H1 (cell line): Measurements from ENCODE around the gene LIF. TPM values are rescaled to one million over a fixed set of nuclear protein-coding genes. Genes with fewer than 3 reads are reported as not detected.

Experiments used
- CTCF ChIA-PET: fragments of 300-600 bp; sonication (Branson Sonifier 250); formaldehyde crosslinking; loops from one replicate; lab custom pipeline; 2021; ENCODE audit not compliant: partially characterized antibody; lab: Charles Lee
- POLR2A ChIA-PET: fragments of 300-600 bp; sonication (Branson Sonifier 250); formaldehyde crosslinking; loops from one replicate; lab custom pipeline; 2021; ENCODE audit warnings: inconsistent platforms; ENCODE audit not compliant: partially characterized antibody; lab: Charles Lee
- DNase-seq, 2 experiments: peaks; one replicate each; pipeline versions ENCODE4 v3.0.0 to v3.0.0-alpha.2; 2010 to 2022; ENCODE audit warnings: low spot score in 2 of 2, low read depth in 1 of 2, mixed read lengths in 1 of 2
- FAIRE-seq: peaks from 2 replicates; lab custom pipeline; 2011; peaks lifted over from hg19 to GRCh38; lab: Jason Lieb, UNC
- H2AFZ ChIP-seq: 2 replicates; pipeline ENCODE4 v1.8.1; 2012; ENCODE audit warnings: low read length, inconsistent platforms
- H2AK5ac ChIP-seq: 2 replicates; pipeline ENCODE4 v1.6.1; 2013; ENCODE audit warnings: low read depth, low read length
- H2BK120ac ChIP-seq: replicated peaks from 2 replicates; pipeline ENCODE3; 2013; ENCODE audit warnings: low read depth, low read length, inconsistent platforms
- H2BK12ac ChIP-seq: 2 replicates; pipeline ENCODE4 v1.6.1; 2013; ENCODE audit warnings: low read depth, low read length
- H2BK15ac ChIP-seq: 2 replicates; pipeline ENCODE4 v1.6.1; 2013; ENCODE audit warnings: low read length
- H2BK20ac ChIP-seq: 2 replicates; pipeline ENCODE4 v1.6.1; 2013; ENCODE audit warnings: low read length
- H2BK5ac ChIP-seq: 2 replicates; pipeline ENCODE4 v1.6.1; 2013; ENCODE audit warnings: low read depth, low read length
- H3K14ac ChIP-seq: 2 replicates; pipeline ENCODE4 v1.6.1; 2013; ENCODE audit warnings: inconsistent platforms; ENCODE audit not compliant: insufficient read length
- H3K18ac ChIP-seq: 2 replicates; pipeline ENCODE4 v1.6.1; 2013; ENCODE audit warnings: low read length; ENCODE audit errors: extremely low read depth
- H3K23ac ChIP-seq: 2 replicates; pipeline ENCODE4 v1.6.1; 2013; ENCODE audit warnings: inconsistent platforms; ENCODE audit not compliant: insufficient read length
- H3K23me2 ChIP-seq: 2 replicates; pipeline ENCODE4 v1.6.1; 2013; ENCODE audit warnings: low read depth, low read length
- H3K27ac ChIP-seq: 2 replicates; pipeline ENCODE4 v1.6.1; 2011; ENCODE audit warnings: low read depth, low read length, inconsistent platforms
- H3K27me3 ChIP-seq, 4 experiments: replicated peaks in 1 of 4; 1 replicate in 1 of 4; 2 replicates in 3 of 4; pipeline versions ENCODE4 v1.6.1 to v1.8.1; 2011 to 2013; ENCODE audit warnings: low read length in 3 of 4, mild to moderate bottlenecking in 3 of 4, inconsistent platforms in 2 of 4, mixed read lengths in 2 of 4, moderate library complexity in 1 of 4; ENCODE audit not compliant: control insufficient read depth in 3 of 4, insufficient read depth in 3 of 4; ENCODE audit errors: extremely low read depth in 1 of 4
- H3K36me3 ChIP-seq, 4 experiments: 2 replicates each; pipeline versions ENCODE4 v1.6.1 to v1.8.1; 2011 to 2013; ENCODE audit warnings: mild to moderate bottlenecking in 4 of 4, low read length in 3 of 4, moderate library complexity in 2 of 4, control low read depth in 1 of 4, inconsistent platforms in 1 of 4; ENCODE audit not compliant: insufficient read depth in 4 of 4, control insufficient read depth in 2 of 4
- H3K4ac ChIP-seq: replicated peaks from 2 replicates; pipeline ENCODE3; 2013; ENCODE audit warnings: low read length, low read depth, mixed read lengths, inconsistent platforms; ENCODE audit not compliant: insufficient read length
- H3K4me1 ChIP-seq, 4 experiments: replicated peaks in 1 of 4; 1 replicate in 1 of 4; 2 replicates in 3 of 4; pipeline versions ENCODE4 v1.6.1 to v1.8.1; 2011 to 2013; ENCODE audit warnings: low read length in 3 of 4, inconsistent platforms in 2 of 4, mixed read lengths in 1 of 4; ENCODE audit not compliant: insufficient read depth in 4 of 4, control insufficient read depth in 3 of 4
- H3K4me2 ChIP-seq, 2 experiments: 2 replicates each; pipeline versions ENCODE4 v1.6.1 to v1.8.1; 2011 to 2013; ENCODE audit warnings: low read depth in 2 of 2, low read length in 2 of 2, control low read depth in 1 of 2, inconsistent platforms in 1 of 2, mild to moderate bottlenecking in 1 of 2; ENCODE audit not compliant: insufficient read depth in 1 of 2
- H3K4me3 ChIP-seq, 4 experiments: fragments of 200-600, 300-600 bp in 1 of 4; sonication (generic), shearing (Covaris generic), sonication (Bioruptor Twin) in 1 of 4; 2 replicates each; pipeline versions ENCODE4 v1.5.1 to v1.8.1; 2011 to 2016; ENCODE audit warnings: low read length in 4 of 4, low read depth in 3 of 4, control low read depth in 2 of 4, inconsistent platforms in 2 of 4, mild to moderate bottlenecking in 2 of 4, mixed read lengths in 1 of 4, moderate library complexity in 1 of 4; ENCODE audit not compliant: insufficient read depth in 2 of 4; ENCODE audit errors: extremely low read depth in 1 of 4
- H3K56ac ChIP-seq: replicated peaks from 2 replicates; pipeline ENCODE3; 2013; ENCODE audit warnings: low read depth, mild to moderate bottlenecking, mixed read lengths, low read length, inconsistent platforms; ENCODE audit not compliant: insufficient read length
- H3K79me1 ChIP-seq: 2 replicates; pipeline ENCODE4 v1.6.1; 2013; ENCODE audit warnings: low read depth, low read length, control low read depth
- H3K79me2 ChIP-seq, 2 experiments: 2 replicates each; pipeline versions ENCODE4 v1.6.1 to v1.8.1; 2012 to 2013; ENCODE audit warnings: low read length in 2 of 2, mild to moderate bottlenecking in 2 of 2, inconsistent platforms in 1 of 2; ENCODE audit not compliant: insufficient read depth in 2 of 2, control insufficient read depth in 1 of 2
- H3K9ac ChIP-seq, 4 experiments: replicated peaks in 1 of 4; 1 replicate in 1 of 4; 2 replicates in 3 of 4; pipeline versions ENCODE4 v1.6.1 to v1.8.1; 2011 to 2013; ENCODE audit warnings: low read depth in 3 of 4, low read length in 3 of 4, control low read depth in 2 of 4, mild to moderate bottlenecking in 2 of 4, moderate library complexity in 2 of 4, inconsistent platforms in 1 of 4; ENCODE audit errors: extremely low read depth in 1 of 4
- H3K9me3 ChIP-seq, 2 experiments: 2 replicates each; pipeline versions ENCODE4 v1.6.1 to v1.8.1; 2012 to 2013; ENCODE audit warnings: mild to moderate bottlenecking in 2 of 2, moderate library complexity in 2 of 2, control low read depth in 1 of 2, inconsistent platforms in 1 of 2, low read depth in 1 of 2, low read length in 1 of 2, mixed read lengths in 1 of 2; ENCODE audit not compliant: insufficient read depth in 2 of 2
- H4K20me1 ChIP-seq, 2 experiments: replicated peaks in 1 of 2; 2 replicates each; pipeline versions ENCODE3 to v1.8.1; 2011 to 2013; ENCODE audit warnings: inconsistent platforms in 2 of 2, low read length in 2 of 2, mild to moderate bottlenecking in 1 of 2; ENCODE audit not compliant: insufficient read depth in 2 of 2, control insufficient read depth in 1 of 2
- H4K5ac ChIP-seq: 2 replicates; pipeline ENCODE4 v1.6.1; 2013; ENCODE audit warnings: low read length, low read depth, mixed read lengths, inconsistent platforms; ENCODE audit not compliant: insufficient read length
- H4K8ac ChIP-seq: 2 replicates; pipeline ENCODE4 v1.8.0; 2013; ENCODE audit warnings: mild to moderate bottlenecking, moderate library complexity, low read length, inconsistent platforms; ENCODE audit not compliant: insufficient read depth; ENCODE audit errors: extremely low read depth
- H4K91ac ChIP-seq: replicated peaks from 2 replicates; pipeline ENCODE3; 2013; ENCODE audit warnings: low read length, mixed read lengths, inconsistent platforms; ENCODE audit not compliant: insufficient read length
- BCL11A ChIP-seq, 2 experiments: IDR thresholded peaks; one replicate each; pipeline ENCODE4 v1.6.1; 2011; ENCODE audit warnings: low read depth in 2 of 2, low read length in 2 of 2, mild to moderate bottlenecking in 2 of 2
- EP300 ChIP-seq, 2 experiments: IDR thresholded peaks; 1 replicate in 1 of 2; 2 replicates in 1 of 2; pipeline ENCODE4 v1.6.1; 2011 to 2012; ENCODE audit warnings: low read depth in 2 of 2, low read length in 2 of 2, mild to moderate bottlenecking in 2 of 2, borderline replicate concordance in 1 of 2, inconsistent platforms in 1 of 2, moderate library complexity in 1 of 2
- FOSL1 ChIP-seq: IDR thresholded peaks from 2 replicates; pipeline ENCODE4 v1.6.1; 2011; ENCODE audit warnings: mild to moderate bottlenecking, low read depth, low read length, moderate library complexity; ENCODE audit not compliant: insufficient read depth
- NANOG ChIP-seq: IDR thresholded peaks from 2 replicates; pipeline ENCODE4 v1.6.1; 2011; ENCODE audit warnings: low read length, low read depth, mild to moderate bottlenecking, inconsistent platforms; ENCODE audit not compliant: insufficient read depth, poor library complexity, severe bottlenecking
- RAD21 ChIP-seq, 2 experiments: IDR thresholded peaks in 1 of 2; conservative IDR thresholded peaks in 1 of 2; 2 replicates each; pipeline ENCODE4 v1.6.1; 2011; ENCODE audit warnings: low read depth in 2 of 2, low read length in 2 of 2, improper control_type of control experiment in 1 of 2, inconsistent platforms in 1 of 2, mild to moderate bottlenecking in 1 of 2, moderate library complexity in 1 of 2
- RBBP5 ChIP-seq: IDR thresholded peaks from 2 replicates; pipeline ENCODE4 v1.7.1; 2012; ENCODE audit warnings: low read depth, mild to moderate bottlenecking, inconsistent platforms, low read length, moderate library complexity, borderline replicate concordance
- SIRT6 ChIP-seq: IDR thresholded peaks from one replicate; pipeline ENCODE4 v1.7.1; 2012; ENCODE audit warnings: low read length, inconsistent platforms
- SP2 ChIP-seq: IDR thresholded peaks from 2 replicates; pipeline ENCODE4 v1.6.1; 2012; ENCODE audit warnings: mild to moderate bottlenecking, low read length, inconsistent platforms
- SRF ChIP-seq: IDR thresholded peaks from 2 replicates; pipeline ENCODE4 v1.6.1; 2011; ENCODE audit warnings: mild to moderate bottlenecking, low read depth, low read length, moderate library complexity
- TCF12 ChIP-seq: IDR thresholded peaks from 2 replicates; pipeline ENCODE4 v1.6.1; 2011; ENCODE audit warnings: low read depth, mild to moderate bottlenecking, low read length
- WGBS, 2 experiments: shearing (Covaris generic) in 1 of 2; methylation state at CpG; one replicate each; pipeline versions ENCODE4 v1.1.6 to v1.1.7; 2013 to 2015; ENCODE audit warnings: low lambda C conversion rate in 2 of 2, mixed read lengths in 2 of 2, inconsistent platforms in 1 of 2, low coverage in 1 of 2, missing lambda C conversion rate in 1 of 2; ENCODE audit not compliant: insufficient replicate concordance in 2 of 2, insufficient coverage in 1 of 2, insufficient read length in 1 of 2; ENCODE audit errors: extremely low coverage in 1 of 2, missing lambda C conversion rate in 1 of 2; 5-methylcytosine and 5-hydroxymethylcytosine counted together
- polyA plus RNA-seq, 7 experiments: library from polyadenylated mRNA; depleted of rRNA in 3 of 7; stranded (reverse) in 5 of 7; unstranded in 2 of 7; fragments of >200 nt in 5 of 7; fragments of 200-250 nt in 2 of 7; gene quantifications; 1 replicate in 5 of 7; 2 replicates in 1 of 7; 4 replicates in 1 of 7; pipeline versions ENCODE4 v1.2.1 to v1.2.3, GENCODE V29; 2011 to 2013; ENCODE audit warnings: missing spikeins in 2 of 7, mixed read lengths in 2 of 7
- total RNA-seq: library from RNA; stranded (reverse); fragmentation: NEBNext Ultra II Directional; extraction: Animal tissue kit (Norgen Biotek cat#: 25700); gene quantifications from 2 replicates; pipeline ENCODE4 v1.2.1, GENCODE V29; 2021

Gene LIF
- total and polyA plus RNA-seq, 2 of the 8 experiments (the other 6 are each of a cell fraction or from before 2014, with no cell fraction given): 3.3 to 3.5 TPM

DNA sequence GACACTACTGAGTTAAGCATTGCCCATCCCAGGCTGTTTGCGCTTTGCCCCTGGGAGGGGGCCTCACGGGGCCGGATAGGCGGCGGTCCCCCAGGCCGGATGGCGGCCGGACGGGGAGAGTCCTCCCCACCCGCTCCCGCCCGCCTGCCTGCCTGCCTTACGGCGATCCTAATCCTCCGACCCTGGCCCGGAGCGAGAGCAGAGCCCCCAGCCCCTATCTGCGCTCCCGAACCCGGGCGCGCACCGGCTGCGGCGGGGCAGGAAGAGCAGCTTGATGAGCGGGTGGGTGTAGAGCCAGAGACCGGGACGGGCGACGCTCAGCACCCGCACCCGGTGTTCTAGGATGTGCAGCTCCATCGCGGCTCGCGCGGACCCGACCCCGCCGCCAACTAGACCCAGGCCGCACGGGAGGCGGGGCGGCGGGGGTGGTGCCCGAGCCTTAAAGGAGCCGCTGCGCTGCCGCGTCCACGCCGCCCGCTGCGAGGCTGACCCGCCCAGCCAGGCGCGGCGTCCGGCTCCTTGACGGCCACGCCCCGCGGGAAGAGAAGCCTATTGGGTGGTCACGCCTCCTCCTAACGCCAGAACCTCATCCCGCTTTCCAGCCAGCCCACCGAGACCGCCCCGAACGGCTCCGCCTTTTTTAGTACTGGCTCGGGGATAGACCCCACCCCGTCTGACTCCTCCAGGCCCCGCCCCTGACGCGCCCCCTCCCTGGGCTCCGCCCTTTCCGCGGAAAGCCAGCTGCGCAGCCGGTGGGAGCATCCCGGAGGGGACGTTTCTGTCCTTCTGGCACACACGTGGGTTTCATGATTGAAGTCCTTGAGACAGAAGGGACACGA, 42.8 kb upstream of the LIF start, which contains the start of gene CASTOR1:
Gene CASTOR1, minus strand, starts transcription at position 365 of the 839 bp plus-strand sequence. Its CDS starts 8 bp downstream, at position 357.
- no peak within 1 kb of the TSS for H3K27ac ChIP-seq
- H2BK120ac ChIP-seq: no peak within 1 kb of the TSS
- peak within 1 kb of the TSS; percentile 58 to 74 (median 70) for H3K4me3 ChIP-seq
- H4K91ac ChIP-seq: no peak within 1 kb of the TSS
- DNase-seq (peak; percentile 91 to 98), FAIRE-seq (peak; percentile 87)
- peak within 1 kb of the TSS; percentile 86; the same call in 1 of the 2 replicates for H2AFZ ChIP-seq
- no peak within 1 kb of the TSS; the same call in 1 of the 2 replicates for H2BK5ac ChIP-seq
- H3K4me1 ChIP-seq: peaks cover 0 to 19% (median 14%) of the 10 kb centered on the region in 4 experiments; a peak in 6 of 7 replicates
- WGBS, 2 experiments: 2% methylated on average over 23 of the region's 85 CpGs; no CpG with 5 or more reads in 1 of the 2 experiments
- H3K9me3 ChIP-seq: no peaks in the 10 kb centered on the region
- no peak within 1 kb of the TSS for H3K14ac ChIP-seq
- H3K56ac ChIP-seq: no peak within 1 kb of the TSS
- H4K20me1 ChIP-seq: peaks cover 0 to 4% of the 10 kb centered on the region in 2 experiments
- no peak within 1 kb of the TSS for H2BK12ac ChIP-seq
- no peaks in the 10 kb centered on the region for H3K36me3 ChIP-seq
- no peak within 1 kb of the TSS; the same call in 1 of the 2 replicates for H2AK5ac ChIP-seq
- H3K23me2 ChIP-seq: peaks cover 12% of the 10 kb centered on the region; the same call in 1 of the 2 replicates
- peak within 1 kb of the TSS in 2 of 4 experiments; percentile 56 to 59; a peak in 4 of 7 replicates for H3K9ac ChIP-seq
- no peak within 1 kb of the TSS for H3K4ac ChIP-seq
- H3K79me2 ChIP-seq: no peaks in the 10 kb centered on the region
- peak within 1 kb of the TSS; percentile 53 for H4K8ac ChIP-seq
- H2BK15ac ChIP-seq: peak within 1 kb of the TSS; percentile 88; the same call in 1 of the 2 replicates
- H4K5ac ChIP-seq: no peak within 1 kb of the TSS
- CTCF ChIA-PET: interaction anchor here (1.2 to 9.1 kb wide), 15 partner anchors 8 to 201 kb away, joined by 3 to 203 read pairs (median 12); partner anchors contain the start of genes RNF215 and TBC1D10A
- POLR2A ChIA-PET: interaction anchor here (1.1 to 3.8 kb wide), 9 partner anchors 10 to 181 kb away, joined by 3 to 17 read pairs (median 4); partner anchors contain the start of genes CCDC157, MTFP1, SF3A1 and TBC1D10A
- H3K4me2 ChIP-seq: peak within 1 kb of the TSS; percentile 82 to 95
- no peak within 1 kb of the TSS for H3K23ac ChIP-seq
- no peaks in the 10 kb centered on the region for H3K79me1 ChIP-seq
- H3K18ac ChIP-seq: peak within 1 kb of the TSS; percentile 32
- H2BK20ac ChIP-seq: no peak within 1 kb of the TSS
- no peaks in the 10 kb centered on the region for H3K27me3 ChIP-seq
- TF ChIP-seq FOSL1: no peak
- no peak for TF ChIP-seq SP2
- TF ChIP-seq TCF12: no peak
- TF ChIP-seq NANOG: no peak
- TF ChIP-seq RBBP5: no peak
- TF ChIP-seq RAD21 (IDR thresholded peaks at IDR 0.05 in 1 of 2, conservative IDR thresholded peaks at IDR 0.05 in 1 of 2; ENCODE audit: low read depth in 2 of 2, low read length in 2 of 2): no peak
- TF ChIP-seq SIRT6: no peak
- TF ChIP-seq EP300 (IDR thresholded peaks at IDR 0.05; ENCODE audit: borderline replicate concordance in 1 of 2, low read depth in 2 of 2, low read length in 2 of 2): no peak; a peak in 1 of 3 replicates
- TF ChIP-seq BCL11A (IDR thresholded peaks at IDR 0.05; ENCODE audit: low read depth in 2 of 2, low read length in 2 of 2): no peak
- no peak for TF ChIP-seq SRF
